ENCODE results near the gene ZNF772.
A peak's percentile ranks its signal among the peaks of the same experiment; 100 is the strongest.

ZNF772 gene

GRCh38 chr19:57435062-57435978, 42.0 kb downstream of the ZNF772 start, which contains the start of gene ZNF749:
ZNF749 (plus strand) TSS chr19:57435325; CDS start chr19:57435579, 254 bp downstream.
- peak; percentile 99 for DNase-seq

GRCh38 chr19:57434386-57435061, 42.8 kb downstream of the ZNF772 start:
- no peak for DNase-seq

GRCh38 chr19:57421037-57421436, 56.3 kb downstream of the ZNF772 start:
- DNase-seq = no peak

GRCh38 chr19:57419439-57419838, 57.9 kb downstream of the ZNF772 start:
- DNase-seq = no peak
